ENCODE measurements around the gene PNLIPRP3.

- TF ChIP-seq SMC3 (IDR thresholded peaks at IDR 0.05; ENCODE audit: low read depth, low read length) (no peak), CTCF (IDR thresholded peaks at IDR 0.05) (no peak), USF1 (IDR thresholded peaks at IDR 0.05; ENCODE audit: borderline replicate concordance, low read depth) (no peak), YY1 (IDR thresholded peaks at IDR 0.05; ENCODE audit: low read depth) (no peak), FOXM1 (IDR thresholded peaks at IDR 0.05; ENCODE audit: low read depth) (no peak), MAX (IDR thresholded peaks at IDR 0.05; ENCODE audit: low read depth) (no peak), EZH2phosphoT487 (IDR thresholded peaks at IDR 0.05; ENCODE audit: borderline replicate concordance, low read depth) (no peak), EP300 (IDR thresholded peaks at IDR 0.05; ENCODE audit: borderline replicate concordance in 1 of 2, low read depth in 1 of 2, low read length in 1 of 2) (no peak), POLR2AphosphoS5 (IDR thresholded peaks at IDR 0.05; ENCODE audit: low read depth, low read length) (no peak), REST (IDR thresholded peaks at IDR 0.05; ENCODE audit: low read depth, low read length) (no peak), USF2 (IDR thresholded peaks at IDR 0.05; ENCODE audit: borderline replicate concordance, low read depth, low read length) (no peak), ZBTB33 (IDR thresholded peaks at IDR 0.05; ENCODE audit: borderline replicate concordance, low read depth) (no peak), IRF3 (IDR thresholded peaks at IDR 0.05; ENCODE audit: low read depth, low read length) (no peak)
Measured at GRCh38 chr10:116526219-116526618, 98.6 kb downstream of the PNLIPRP3 start.
